Activated CD4-positive, alpha-beta T cell treated with anti-CD3 and anti-CD28 coated beads, Interleukin-2, amount 50 U/mL, for 48 hours (primary cell): ENCODE measurements around the gene LMNA.

ENCODE experiments used
- DNase-seq, 2 experiments: peaks; one replicate each; pipeline ENCODE4 v3.0.0-alpha.2; 2020

LMNA gene

DNA sequence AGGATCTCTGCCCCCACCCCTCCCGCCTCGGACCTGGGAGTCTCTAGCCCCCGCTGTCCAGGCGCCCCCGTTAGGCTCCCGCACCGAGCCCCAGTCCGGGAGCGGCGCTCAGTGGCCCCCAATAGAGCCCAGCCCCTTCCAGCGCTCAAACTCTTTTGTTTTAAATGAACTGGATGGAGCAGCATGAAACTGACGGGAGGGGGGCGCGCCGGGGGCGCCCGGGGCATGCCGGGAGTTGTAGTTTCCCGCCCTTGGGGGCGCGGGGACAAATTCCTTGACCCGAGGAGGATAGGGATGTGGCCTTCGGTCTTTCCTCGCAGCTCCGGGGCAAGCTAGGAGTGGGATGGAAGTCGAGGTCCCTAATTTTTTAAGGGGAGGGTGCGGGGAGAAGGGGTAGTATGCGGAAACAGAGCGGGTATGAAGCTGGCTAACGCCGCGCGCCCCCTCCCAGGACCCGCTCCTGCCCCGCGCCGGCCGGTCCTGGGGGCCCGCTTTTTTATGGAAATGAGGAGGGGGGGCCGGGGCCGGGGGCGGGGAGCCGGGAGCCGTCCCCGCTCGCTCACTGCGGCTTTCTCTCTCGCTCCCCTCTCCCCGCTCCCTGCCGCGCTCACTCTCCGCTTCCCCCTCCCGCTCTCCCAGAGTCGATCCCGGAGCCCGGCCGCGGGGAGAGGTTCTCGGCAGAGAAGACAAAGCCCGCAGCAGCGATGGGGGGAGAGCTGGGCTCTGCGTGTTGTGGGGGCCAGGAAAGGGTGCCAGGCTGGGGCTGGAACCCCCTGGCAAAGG lies 32.0 kb upstream of the LMNA start, which contains the start of gene MEX3A:
Gene MEX3A, minus strand, starts transcription at position 157 of the 783 bp plus-strand sequence. CDS start 467 bp downstream, outside the sequence.
- DNase-seq, result peak; percentile 67 to 76

DNA sequence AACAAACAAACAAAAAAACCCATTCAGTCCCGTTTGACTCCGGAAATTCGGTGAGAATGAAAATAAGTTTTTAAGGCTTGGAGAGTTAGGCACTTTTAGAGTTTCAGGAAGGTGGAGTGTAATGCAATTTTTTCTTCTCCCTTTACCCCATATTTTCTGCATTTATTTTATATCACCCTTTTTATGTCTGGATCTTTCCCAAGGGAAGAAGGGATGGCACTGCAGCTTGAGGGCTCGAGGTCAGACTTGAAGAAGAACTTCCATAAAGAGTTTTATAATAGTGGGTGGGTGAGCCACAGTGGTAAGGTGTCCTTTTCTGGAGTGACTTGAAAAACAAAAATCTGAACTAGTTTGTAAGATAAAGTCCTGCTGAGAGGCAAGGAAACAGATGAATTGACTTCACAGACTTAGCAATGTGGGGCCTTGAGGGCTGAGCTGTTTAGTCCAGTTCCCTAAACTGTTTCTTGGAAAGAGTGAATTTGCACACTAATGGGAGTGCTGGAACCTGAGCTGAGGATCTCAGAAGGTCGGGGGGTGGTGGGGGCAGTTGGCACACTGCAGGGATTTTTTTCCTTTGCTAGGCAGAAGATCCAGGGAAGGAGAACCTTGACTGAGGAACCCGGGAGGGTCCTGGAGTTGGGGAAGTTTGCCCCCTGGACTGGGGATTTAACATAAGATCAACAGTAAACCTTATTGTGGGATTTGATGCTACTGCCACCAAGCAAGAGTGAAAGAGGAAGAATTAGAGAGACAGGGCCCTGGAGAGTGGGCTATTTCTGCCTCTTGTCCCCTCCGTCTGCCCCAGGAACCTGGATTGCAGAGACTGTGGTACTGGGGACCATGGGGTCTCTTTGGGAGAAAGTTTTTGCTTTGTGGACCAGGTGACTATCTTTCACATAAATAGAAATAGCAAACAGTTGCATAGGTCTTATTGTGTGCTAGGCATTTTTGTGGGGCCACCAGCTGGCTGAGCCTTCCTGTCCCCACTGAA lies 30.4 kb upstream of the LMNA start:
- DNase-seq, result no peak

DNA sequence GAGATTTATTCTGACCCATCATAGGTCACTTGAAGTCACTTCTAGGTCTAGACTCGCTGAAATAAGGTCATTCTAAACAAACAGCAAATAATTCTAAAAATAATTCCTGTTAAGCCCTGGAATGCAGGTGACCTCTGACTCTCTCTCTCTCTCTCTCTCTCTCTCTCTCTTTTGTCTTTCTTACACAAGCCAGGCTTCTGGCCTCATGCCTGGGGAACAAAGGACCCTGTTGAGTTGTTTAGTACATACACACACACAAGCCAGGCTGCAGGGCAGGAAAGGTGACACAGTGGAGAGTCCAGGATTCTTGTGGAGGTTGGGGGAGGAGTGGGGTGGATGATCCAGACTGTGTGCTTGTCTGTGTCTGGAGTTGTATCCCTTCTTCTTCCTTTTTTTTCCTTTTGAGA lies 28.3 kb upstream of the LMNA start:
- no peak for DNase-seq

DNA sequence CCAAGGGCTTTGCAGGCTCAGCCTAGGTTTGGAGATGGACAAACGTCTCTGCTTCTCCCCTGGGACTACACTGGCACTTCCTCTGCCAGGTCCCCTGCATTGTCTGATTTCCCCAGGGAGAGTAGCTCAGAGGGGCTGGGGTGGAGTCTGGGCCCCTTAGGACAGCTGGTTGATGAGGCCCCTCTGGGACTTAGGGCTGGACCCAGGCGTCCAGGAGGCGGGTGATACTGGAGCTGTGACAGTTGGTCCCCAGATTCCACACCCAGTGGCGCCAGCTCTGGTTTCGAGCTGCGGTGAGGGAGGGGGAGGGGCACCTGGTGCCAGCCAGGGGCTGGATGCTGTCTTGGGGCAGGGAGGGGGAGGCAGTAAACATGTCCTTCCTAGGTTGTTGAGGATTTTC lies 24.8 kb upstream of the LMNA start:
- no peak for DNase-seq

DNA sequence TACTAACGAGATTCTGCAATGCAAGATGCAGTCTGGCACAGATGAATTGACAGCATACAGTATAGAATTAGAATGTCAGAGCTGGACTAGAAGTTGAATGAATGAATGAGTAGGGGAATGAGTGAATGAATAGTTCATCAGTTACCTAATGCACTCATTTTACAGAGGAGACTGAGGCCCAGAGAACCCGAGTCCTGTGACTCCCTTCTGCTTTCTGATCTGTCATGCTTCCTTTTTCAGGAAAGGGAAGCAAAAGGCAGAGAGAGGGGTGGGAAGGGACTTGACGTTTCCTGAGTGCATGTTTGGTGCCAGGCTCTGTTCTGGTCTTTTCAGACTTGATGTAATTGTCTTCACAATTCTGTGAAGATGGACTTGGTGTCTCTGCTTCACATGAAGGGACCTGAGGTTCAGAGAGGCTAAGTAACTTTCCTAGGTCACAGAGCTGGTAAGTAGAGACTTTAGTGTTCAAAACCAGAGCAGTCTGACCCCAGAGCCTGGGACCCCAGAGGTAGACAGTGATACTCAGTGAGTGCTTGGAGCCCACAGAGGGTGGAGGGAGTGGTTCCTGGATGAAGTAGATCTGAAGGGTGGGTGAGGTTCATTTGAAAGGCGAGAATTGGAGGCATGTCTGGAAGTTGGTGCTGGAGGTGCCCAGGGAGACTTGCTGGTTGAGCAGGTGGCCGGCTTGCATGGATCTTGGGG lies 24.2 kb upstream of the LMNA start:
- no peak for DNase-seq

DNA sequence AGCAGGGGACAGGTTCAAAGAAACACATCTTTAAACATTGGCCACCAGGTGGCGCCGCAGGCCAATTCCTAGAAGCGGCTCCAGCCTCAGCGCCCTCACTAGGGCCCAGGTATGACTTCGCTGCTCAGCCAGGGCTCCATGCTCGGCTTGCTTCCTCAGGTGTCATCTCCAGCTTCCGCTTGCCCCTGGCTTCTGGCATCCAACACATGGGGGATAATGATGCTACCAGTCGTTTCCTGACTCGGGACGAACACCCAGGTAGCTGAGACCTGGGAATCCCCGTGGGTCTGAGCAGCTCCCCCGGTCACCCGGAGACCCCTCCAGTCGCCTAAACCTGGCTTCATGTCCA lies 23.7 kb upstream of the LMNA start:
- DNase-seq, result peak; percentile 92 to 93

DNA sequence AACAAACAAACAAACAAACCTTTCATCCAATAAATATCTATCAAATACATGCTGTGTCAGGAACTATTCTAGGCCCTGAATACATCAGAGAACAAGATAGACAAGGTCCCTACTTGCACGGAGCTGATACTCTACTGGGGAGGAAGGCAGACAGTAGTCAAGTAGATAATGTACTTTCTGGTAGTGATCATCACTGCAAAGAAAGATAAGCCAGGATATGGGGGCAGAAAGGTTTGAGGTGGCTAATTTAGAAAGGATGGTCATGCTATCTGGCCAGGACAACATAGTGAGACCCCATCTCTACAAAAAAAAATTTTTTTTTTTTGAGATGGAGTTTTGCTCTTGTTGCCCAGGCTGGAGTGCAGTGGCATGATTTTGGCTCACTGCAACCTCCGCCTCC lies 22.9 kb upstream of the LMNA start:
- no peak for DNase-seq

DNA sequence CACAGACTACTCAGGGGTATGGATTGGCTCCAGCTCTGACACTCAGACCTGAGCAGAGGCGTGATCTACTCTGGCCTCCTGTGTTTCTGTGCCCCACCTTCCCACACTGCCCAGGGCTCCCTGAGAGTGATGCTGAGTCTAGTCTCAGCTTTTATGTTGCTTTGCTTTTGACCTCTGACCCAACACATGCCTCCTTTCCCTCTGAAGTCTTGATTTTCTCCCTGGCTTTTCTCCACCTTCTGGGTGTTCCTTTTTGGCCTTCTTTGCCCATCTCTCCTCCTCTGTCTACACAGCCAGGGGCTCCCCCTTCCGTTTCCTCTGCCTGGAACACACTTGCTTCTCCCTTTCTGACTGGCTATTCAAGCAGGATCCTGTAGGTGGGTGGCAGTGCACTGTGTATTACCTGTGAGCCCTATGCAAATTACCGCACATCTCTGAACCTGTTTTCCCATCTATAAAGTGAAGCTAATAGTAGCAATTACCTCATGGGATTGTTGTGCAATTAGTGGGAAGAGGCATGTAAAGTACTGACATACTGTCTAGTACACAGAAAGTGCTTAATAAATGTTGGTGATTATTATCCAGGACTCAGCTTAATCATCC lies 18.5 kb upstream of the LMNA start:
- DNase-seq, result peak; percentile 43 to 59

DNA sequence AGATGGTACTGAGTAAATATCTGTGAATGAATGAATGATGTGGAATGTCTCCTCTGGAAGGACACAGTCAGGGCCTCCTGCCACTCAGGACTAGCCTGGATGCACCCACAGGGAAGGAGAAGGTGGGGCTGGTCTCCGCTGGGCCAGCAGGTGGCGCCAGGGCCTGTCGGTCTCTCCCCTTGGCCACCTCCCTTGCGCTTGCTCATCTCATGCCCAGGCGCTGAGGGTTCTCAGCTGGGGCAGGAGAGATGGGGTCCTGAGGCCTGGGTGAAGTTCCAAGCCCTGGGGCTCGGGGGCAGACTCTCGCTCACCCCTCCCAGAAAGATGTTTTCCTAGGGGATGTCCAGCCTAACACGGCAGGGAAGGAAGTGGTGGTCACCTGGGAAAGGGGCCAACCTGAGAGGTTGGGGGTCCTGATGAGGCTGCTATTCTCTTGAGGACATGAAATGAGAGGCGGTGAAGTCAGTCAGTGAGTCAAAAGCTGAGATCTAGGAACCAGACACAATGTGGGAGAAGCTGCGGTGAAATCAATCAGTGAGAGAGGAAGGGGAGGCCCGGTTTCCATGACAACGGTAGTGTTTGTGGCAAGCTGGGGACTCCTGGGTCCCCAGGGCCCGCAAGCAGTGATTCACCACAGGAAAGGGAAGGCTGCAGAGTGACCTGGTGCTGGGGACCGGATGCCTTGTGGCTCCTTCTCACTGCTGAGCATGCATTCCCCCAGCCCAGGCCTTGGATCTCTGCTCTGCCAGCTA lies 17.7 kb upstream of the LMNA start:
- DNase-seq, result peak; percentile 93 to 94

DNA sequence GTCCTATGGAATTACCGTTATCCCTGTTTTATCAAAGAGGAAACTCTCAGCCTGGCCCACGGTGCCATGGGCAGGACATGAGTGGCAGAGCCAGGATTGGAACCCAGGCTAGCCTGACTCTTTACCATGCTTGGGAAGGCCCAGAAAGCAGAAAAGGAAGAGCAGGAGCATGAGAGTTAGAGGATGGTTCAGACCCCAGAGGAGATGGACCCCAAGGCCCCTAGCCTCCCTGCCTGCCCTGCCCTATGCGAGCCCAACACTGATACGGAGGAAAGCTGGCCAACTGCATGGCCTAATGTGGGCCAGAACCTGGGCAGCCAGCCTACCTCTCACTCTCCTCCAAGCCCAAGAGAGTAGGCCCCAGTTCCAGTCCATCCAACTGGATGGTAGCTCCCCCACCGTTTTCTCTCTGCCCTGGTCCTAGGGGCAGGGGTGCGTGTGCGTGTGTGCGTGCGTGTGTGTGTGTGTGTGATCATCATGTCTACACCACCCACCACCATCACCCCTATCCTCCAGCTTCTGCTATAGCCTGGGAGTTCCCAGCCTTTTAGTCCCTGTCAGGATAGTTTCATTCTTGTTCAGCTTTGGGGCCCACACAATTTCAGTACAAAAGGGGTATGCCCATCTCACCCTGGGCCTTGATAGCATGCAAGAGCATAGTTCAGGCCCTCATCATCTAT lies 16.9 kb upstream of the LMNA start:
- peak; percentile 63 to 74 for DNase-seq

DNA sequence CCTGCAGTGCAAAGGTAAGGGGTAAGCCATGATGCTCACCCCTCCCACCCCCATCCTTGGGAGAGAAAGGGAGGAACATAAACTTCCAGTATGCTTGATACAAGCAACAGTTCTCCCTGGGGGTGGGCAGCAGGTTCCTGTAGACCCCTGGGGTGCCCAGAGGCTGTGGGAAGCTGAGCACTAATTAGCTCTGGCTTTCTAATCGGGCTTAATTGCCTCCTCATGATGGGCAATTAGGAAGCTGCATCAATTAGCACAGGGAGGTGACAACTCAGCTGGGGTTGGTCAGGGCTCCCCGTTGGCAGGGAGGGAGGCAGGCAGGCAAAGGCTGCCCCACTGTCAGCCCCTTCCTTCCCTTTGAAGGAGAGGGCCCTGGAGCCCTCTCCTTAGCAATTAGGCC lies 15.7 kb upstream of the LMNA start:
- DNase-seq, result no peak

DNA sequence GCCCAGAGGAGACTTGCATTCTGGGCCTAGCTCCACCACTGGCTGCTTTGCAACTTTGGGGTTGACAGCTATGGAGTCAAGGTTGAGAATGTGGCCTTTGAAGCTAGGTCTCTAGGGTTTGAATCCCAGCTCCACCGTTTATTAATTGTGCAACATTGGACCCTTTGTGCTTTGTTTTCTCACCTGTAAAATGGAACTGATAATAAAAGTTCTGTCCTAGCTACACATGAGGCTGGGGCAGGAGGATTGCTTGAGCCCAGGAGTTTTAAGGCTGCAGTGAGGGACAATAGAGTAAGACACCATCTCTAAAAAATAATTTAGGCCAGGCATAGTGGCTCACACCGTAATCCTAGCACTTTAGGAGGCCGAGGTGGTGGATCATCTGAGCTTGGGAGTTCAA lies 15.2 kb upstream of the LMNA start:
- no peak for DNase-seq

DNA sequence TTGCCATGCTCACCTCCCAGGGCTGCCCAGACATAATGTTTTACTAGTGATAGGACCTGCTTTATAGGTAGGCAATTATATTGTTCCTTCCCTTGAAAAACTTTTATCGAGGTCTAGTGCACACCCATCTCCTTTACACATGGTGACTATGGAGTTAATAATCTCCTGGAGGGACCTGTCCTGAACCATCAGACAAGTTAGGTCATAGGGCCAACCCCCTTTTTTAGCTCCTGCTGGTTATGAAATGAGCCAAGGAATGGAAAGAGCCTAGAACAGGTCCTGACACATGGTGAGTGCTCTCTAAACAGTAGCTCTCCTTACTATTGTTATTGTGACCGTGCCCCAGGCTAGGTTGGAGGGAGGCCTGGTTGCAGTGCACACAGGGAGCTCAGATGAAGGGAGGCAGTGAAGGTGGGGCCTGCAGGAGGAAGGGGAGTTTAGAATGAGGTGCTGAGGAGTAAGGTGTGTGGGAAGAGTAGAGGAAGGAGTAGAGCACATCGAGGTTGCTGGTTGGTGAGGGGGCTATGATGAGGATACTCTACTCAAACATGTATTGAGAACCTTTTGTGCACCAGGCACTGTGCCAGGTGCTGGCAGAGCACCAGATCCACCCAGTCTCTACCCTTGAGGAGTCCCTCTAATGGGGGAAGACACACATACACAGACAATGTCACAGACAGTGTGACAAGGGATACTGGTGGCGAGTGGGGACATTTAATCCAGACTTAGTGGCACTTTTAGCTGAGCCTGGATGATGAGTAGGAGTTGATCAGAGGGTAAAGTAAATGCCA lies 14.1 kb upstream of the LMNA start:
- no peak for DNase-seq

DNA sequence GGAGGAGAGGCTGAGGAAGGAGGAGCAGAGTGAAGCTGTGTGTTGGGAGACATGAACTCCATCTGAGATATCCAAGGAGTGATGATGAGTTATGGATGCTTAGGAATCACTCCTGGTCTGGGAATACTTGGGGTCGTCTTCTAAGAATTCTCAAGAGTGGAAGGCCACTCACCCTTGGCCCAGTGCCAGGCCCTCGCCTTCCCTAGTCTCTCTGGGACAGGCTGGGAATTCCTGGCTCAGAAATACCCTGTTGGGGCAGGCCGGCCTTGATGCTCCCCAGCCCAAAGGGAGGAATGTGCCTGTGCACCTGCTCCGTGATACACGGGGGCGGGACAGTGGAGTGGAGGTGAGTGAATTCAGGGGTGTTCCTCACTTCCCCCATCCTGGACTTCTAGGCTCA lies 12.6 kb upstream of the LMNA start:
- no peak for DNase-seq

DNA sequence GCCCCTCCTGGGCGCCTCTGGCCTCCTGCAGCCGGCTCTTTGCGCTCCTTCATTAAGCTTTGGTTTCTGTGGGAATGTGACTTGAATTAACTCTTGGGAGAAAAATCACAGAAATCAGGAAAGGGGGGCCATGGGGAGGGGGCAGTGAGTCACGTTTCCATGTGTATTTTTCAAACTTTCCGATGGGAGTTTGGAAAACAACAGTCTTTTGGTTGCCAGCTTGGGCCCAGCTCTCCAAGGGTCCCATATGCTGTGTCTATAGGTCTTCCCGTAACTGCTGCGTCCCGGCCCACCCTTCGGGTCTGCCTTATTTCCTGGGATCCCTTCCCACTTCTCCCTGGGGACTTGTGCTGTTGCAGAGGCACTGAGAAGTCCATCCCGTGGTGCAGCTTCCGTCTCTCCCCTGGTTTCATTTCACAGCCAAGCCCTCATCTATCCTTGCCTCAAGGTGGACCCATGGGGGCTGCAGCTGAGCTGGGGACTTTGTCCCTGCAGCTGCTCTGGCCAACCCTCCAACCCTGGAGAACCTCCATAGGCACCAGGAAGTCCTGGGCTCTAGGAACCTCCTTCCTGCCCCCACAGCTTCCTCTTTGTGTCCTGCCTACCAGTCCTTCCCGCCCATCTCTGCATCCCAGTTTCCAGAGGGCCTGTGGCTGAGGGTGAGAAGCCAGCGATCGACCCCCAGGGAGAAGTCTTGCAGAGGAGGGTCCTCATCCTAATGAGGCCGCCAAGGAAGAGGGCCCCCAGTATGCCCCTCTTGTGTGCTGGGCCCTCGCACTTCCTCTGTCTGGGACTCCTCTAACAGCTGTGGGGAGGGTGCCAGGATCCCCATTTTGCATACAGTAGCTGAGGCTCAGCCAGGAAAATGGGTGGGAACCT lies 11.6 kb upstream of the LMNA start:
- no peak for DNase-seq

DNA sequence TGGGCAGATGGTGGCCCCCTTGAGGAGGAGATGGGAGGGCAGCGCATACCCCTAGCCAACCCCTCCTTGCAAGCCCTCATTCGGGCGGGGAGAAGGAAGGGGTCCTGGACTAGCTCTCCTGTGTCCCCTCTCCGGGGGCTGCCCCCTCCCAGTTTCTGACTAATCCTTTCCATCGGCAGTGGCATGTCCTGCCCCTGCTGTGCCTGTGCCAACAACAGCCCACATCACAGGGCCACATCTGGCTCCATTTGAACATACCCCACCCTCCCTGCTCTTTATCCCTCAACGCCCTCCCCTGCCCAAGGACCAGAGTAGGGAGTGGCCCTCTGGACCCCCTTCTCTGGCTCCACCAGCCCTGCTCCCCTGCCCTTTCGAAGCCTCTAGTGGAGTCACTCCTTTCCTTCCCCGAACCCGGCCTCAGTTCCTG lies 11.0 kb upstream of the LMNA start:
- DNase-seq, result peak; percentile 51 to 65

DNA sequence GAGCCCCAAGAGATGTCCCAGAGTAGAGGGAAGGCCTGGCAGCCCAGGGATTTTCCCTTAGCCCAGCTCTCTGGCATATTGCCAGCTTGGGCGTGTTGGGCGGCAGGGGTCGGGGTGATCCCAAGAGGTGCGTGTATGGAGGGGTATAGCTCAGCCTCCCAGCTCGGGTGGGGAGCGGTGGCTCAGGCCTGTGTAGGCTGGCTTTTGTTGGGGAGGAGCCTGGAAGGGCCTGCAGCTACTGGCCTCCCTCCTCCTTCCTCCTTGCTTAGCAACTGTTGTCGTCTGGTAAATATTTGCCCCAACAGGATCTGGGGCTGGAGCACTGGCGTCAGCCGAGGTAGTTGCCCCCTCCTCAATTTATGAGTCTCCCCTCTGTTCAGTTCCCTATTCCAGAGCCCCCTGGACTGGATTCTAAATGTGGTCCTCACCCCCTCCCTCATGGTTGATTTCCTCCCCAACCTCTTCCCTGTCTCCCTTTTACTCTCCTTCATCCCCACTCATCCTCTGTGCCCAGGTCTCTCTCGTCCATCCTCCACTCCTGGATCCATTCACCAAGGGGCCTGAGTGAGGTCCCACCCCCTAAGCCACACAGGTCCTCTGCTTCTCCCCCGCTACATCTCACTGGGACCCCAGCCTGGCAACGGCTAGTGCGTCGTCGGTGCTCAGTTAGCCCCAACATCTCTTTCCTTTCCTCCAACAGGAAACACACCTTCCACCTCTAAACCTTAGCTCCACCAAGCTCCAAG lies 10.3 kb upstream of the LMNA start:
- DNase-seq, result peak; percentile 52 to 63
